GM19438 (cell line): Measurements from ENCODE around the gene PSG5.
"Not testable (repeated sequence)": the region's sequence is repeated elsewhere in the genome, so short reads cannot be mapped to it uniquely, and the experiment has no call there.

Experiments
- ATAC-seq: cut with Tn5 transposase; IDR thresholded peaks from one replicate; pipeline ENCODE4 v1.9.1; 2021; ENCODE audit warnings: low read depth; ENCODE audit not compliant: unreplicated experiment

The PSG5 gene

GRCh38 chr19:43192381-43193155 is 6.2 kb upstream of the PSG5 start:
- not testable (repeated sequence) for ATAC-seq

- not testable (repeated sequence) for ATAC-seq
Observed at GRCh38 chr19:43188092-43188491, 1.8 kb upstream of the PSG5 start.

- not testable (repeated sequence) for ATAC-seq
Observed at GRCh38 chr19:43181869-43182771, 4.2 kb downstream of the PSG5 start.

- not testable (repeated sequence) for ATAC-seq
Observed at GRCh38 chr19:43179569-43180147, 6.7 kb downstream of the PSG5 start.

- not testable (repeated sequence) for ATAC-seq
Observed at GRCh38 chr19:43178577-43178976, 7.8 kb downstream of the PSG5 start.

- not testable (repeated sequence) for ATAC-seq
Observed at GRCh38 chr19:43165906-43166305, 20.4 kb downstream of the PSG5 start.

GRCh38 chr19:43163135-43163534 is 23.2 kb downstream of the PSG5 start:
- not testable (repeated sequence) for ATAC-seq

GRCh38 chr19:43162261-43162660 is 24.1 kb downstream of the PSG5 start:
- ATAC-seq, result not testable (repeated sequence)

- ATAC-seq, result no peak
Observed at GRCh38 chr19:43152214-43152613, 34.1 kb downstream of the PSG5 start.

GRCh38 chr19:43149788-43150187 is 36.5 kb downstream of the PSG5 start:
- ATAC-seq, result not testable (repeated sequence)

GRCh38 chr19:43148233-43148632 is 38.1 kb downstream of the PSG5 start:
- ATAC-seq, result no peak

- ATAC-seq, result not testable (repeated sequence)
Observed at GRCh38 chr19:43141763-43142162, 44.6 kb downstream of the PSG5 start.

- ATAC-seq, result no peak
Observed at GRCh38 chr19:43132696-43133095, 53.6 kb downstream of the PSG5 start.

- not testable (repeated sequence) for ATAC-seq
Observed at GRCh38 chr19:43131281-43131842, 55.0 kb downstream of the PSG5 start.

GRCh38 chr19:43129197-43129596 is 57.1 kb downstream of the PSG5 start:
- not testable (repeated sequence) for ATAC-seq

GRCh38 chr19:43127336-43127735 is 59.0 kb downstream of the PSG5 start:
- ATAC-seq, result not testable (repeated sequence)

- ATAC-seq, result no peak
Observed at GRCh38 chr19:43126720-43127119, 59.6 kb downstream of the PSG5 start.

GRCh38 chr19:43124360-43124759 is 62.0 kb downstream of the PSG5 start:
- ATAC-seq, result no peak

- ATAC-seq, result not testable (repeated sequence)
Observed at GRCh38 chr19:43120433-43121026, 65.8 kb downstream of the PSG5 start.

- ATAC-seq, result not testable (repeated sequence)
Observed at GRCh38 chr19:43119526-43119925, 66.8 kb downstream of the PSG5 start.
